ENCODE results near the gene CEBPE.

GRCh38 chr14:23127861-23128260 is 8.8 kb upstream of the CEBPE start:
- no peak for TF ChIP-seq CTCF (IDR thresholded peaks at IDR 0.05; ENCODE audit: extremely low read depth in 1 of 2, insufficient read depth in 1 of 2, low read depth in 1 of 2, low read length in 2 of 2)
- no peak for TF ChIP-seq POLR2A (IDR thresholded peaks at IDR 0.05; ENCODE audit: low read depth, low read length)
- no peak for TF ChIP-seq JUN (IDR thresholded peaks at IDR 0.05; ENCODE audit: borderline replicate concordance, insufficient read depth, insufficient read length, low read depth)
- no peak for TF ChIP-seq EZH2 (IDR thresholded peaks at IDR 0.05; ENCODE audit: borderline replicate concordance, low read depth, low read length, severe bottlenecking)
- no peak for TF ChIP-seq POLR2AphosphoS5 (IDR thresholded peaks at IDR 0.05; ENCODE audit: insufficient read depth, low read depth, low read length)
- no peak for TF ChIP-seq MYC (IDR thresholded peaks at IDR 0.05; ENCODE audit: low read depth, low read length)
- TF ChIP-seq MAX (IDR thresholded peaks at IDR 0.05; ENCODE audit: insufficient read depth, insufficient read length): no peak
- no peak for TF ChIP-seq FOS (IDR thresholded peaks at IDR 0.05; ENCODE audit: borderline replicate concordance, insufficient read depth, low read length)
- no peak for TF ChIP-seq GATA2 (IDR thresholded peaks at IDR 0.05; ENCODE audit: insufficient read depth, insufficient read length, low read depth, low read length)

Data from endothelial cell of umbilical vein (primary cell).